K562 (cell line): Measurements from ENCODE around the gene ZDHHC16. TPM values are rescaled to one million over a fixed set of nuclear protein-coding genes. Genes with fewer than 3 reads are reported as not detected.
A peak's percentile ranks its signal among the peaks of the same experiment; 100 is the strongest.

Experiments used
- ATAC-seq: fragments of 200-7000 bp; cut with Tn5 transposase; 3 replicates; pipeline ENCODE4 v1.9.1; 2020; ENCODE audit warnings: moderate library complexity
- BruUV-seq: library from RNA; stranded (reverse); fragments of 400-500 nt; replicated peaks from 2 replicates; lab custom pipeline; 2021; lab: Mats Ljungman, UMichigan
- CTCF ChIA-PET: fragments of 300-600 bp; formaldehyde crosslinking; extraction: SDS; loops from one replicate; lab custom pipeline; 2021; ENCODE audit warnings: low intra/inter-chr PET ratio; lab: Yijun Ruan, JAX
- POLR2A ChIA-PET: fragments of 300-600, 350-650 bp; sonication (Branson Sonifier 250); formaldehyde crosslinking; extraction: SDS; loops from one replicate; lab custom pipeline; 2021; ENCODE audit warnings: antibody characterized with exemption, inconsistent platforms; lab: Yijun Ruan, JAX
- DNase-seq, 4 experiments: peaks; one replicate each; pipeline versions ENCODE4 v3.0.0 to v3.0.0-alpha.2; 2011 to 2018; ENCODE audit warnings: low spot score in 3 of 4, mixed read lengths in 3 of 4; ENCODE audit errors: extremely low read depth in 1 of 4
- FAIRE-seq: peaks from 2 replicates; lab custom pipeline; 2011; peaks lifted over from hg19 to GRCh38; lab: Jason Lieb, UNC
- H2AFZ ChIP-seq: 2 replicates; pipeline ENCODE4 v1.6.0; 2011; ENCODE audit warnings: low read depth, low read length, control low read depth, inconsistent platforms
- H3K27ac ChIP-seq: fragments of 200-600 bp; 3 replicates; pipeline ENCODE4 v1.8.0; 2011; ENCODE audit warnings: low read depth, mild to moderate bottlenecking, control low read depth, inconsistent platforms, low read length, moderate library complexity, mixed read lengths; ENCODE audit errors: extremely low read depth
- H3K27me3 ChIP-seq, 2 experiments: fragments of 300-600 bp in 1 of 2; 2 replicates in 1 of 2; 3 replicates in 1 of 2; pipeline versions ENCODE4 v1.6.0 to v1.8.0; 2011; ENCODE audit warnings: inconsistent platforms in 2 of 2, low read length in 2 of 2, mild to moderate bottlenecking in 1 of 2, mixed read lengths in 1 of 2, moderate library complexity in 1 of 2; ENCODE audit not compliant: control insufficient read depth in 2 of 2, insufficient read depth in 2 of 2
- H3K36me3 ChIP-seq: fragments of 300-600 bp; 3 replicates; pipeline ENCODE4 v1.8.0; 2011; ENCODE audit warnings: mild to moderate bottlenecking, low read length, inconsistent platforms; ENCODE audit not compliant: control insufficient read depth, insufficient read depth
- H3K4me1 ChIP-seq, 2 experiments: fragments of 200-600 bp in 1 of 2; replicated peaks in 1 of 2; 2 replicates in 1 of 2; 3 replicates in 1 of 2; pipeline versions ENCODE4 v1.5.1 to v1.8.0; 2011; ENCODE audit warnings: inconsistent platforms in 2 of 2, low read length in 2 of 2, mild to moderate bottlenecking in 1 of 2, mixed read lengths in 1 of 2, moderate library complexity in 1 of 2; ENCODE audit not compliant: control insufficient read depth in 2 of 2, insufficient read depth in 2 of 2
- H3K4me2 ChIP-seq: 2 replicates; pipeline ENCODE4 v1.6.1; 2011; ENCODE audit warnings: low read length, control low read depth, inconsistent platforms, mixed read lengths; ENCODE audit not compliant: insufficient read depth
- H3K4me3 ChIP-seq: fragments of 200-600 bp; sonication (generic), shearing (Covaris generic); 2 replicates; pipeline ENCODE4 v1.5.1; 2016; ENCODE audit warnings: control low read depth, inconsistent platforms
- H3K79me2 ChIP-seq: fragments of 200-600 bp; 3 replicates; pipeline ENCODE4 v1.8.0; 2011; ENCODE audit warnings: low read length, inconsistent platforms; ENCODE audit not compliant: control insufficient read depth, insufficient read depth
- H3K9ac ChIP-seq, 2 experiments: 2 replicates each; pipeline versions ENCODE4 v1.6.0 to v1.6.1; 2011; ENCODE audit warnings: low read depth in 2 of 2, low read length in 2 of 2, control low read depth in 1 of 2, inconsistent platforms in 1 of 2, mild to moderate bottlenecking in 1 of 2, mixed read lengths in 1 of 2; ENCODE audit not compliant: insufficient read depth in 1 of 2
- H3K9me1 ChIP-seq: one replicate; pipeline ENCODE4 v1.6.0; 2011; ENCODE audit warnings: inconsistent platforms, mild to moderate bottlenecking, low read length, moderate library complexity; ENCODE audit not compliant: control insufficient read depth, insufficient read depth
- H3K9me3 ChIP-seq: replicated peaks from 2 replicates; pipeline ENCODE4 v1.5.1; 2011; ENCODE audit warnings: low read depth, low read length, inconsistent platforms; ENCODE audit not compliant: control insufficient read depth, insufficient read depth
- H4K20me1 ChIP-seq: replicated peaks from 2 replicates; pipeline ENCODE4 v1.6.1; 2011; ENCODE audit warnings: low read length, inconsistent platforms, mixed read lengths; ENCODE audit not compliant: control insufficient read depth, insufficient read depth
- BMI1 ChIP-seq: fragments of 150-350 bp; IDR thresholded peaks from 2 replicates; pipeline ENCODE4 v1.6.1; 2014; ENCODE audit warnings: low read length
- CXXC5 ChIP-seq: fragments of 250-450 bp; sonication (Bioruptor Pico); IDR thresholded peaks from 2 replicates; pipeline ENCODE4 v1.8.0; 2022; ENCODE audit warnings: inconsistent platforms, mild to moderate bottlenecking, moderate library complexity
- FUS ChIP-seq: fragments of 200-400 bp; formaldehyde crosslinking; optimal IDR thresholded peaks from 2 replicates; pipeline ENCODE3; 2017; ENCODE audit warnings: low read depth, low read length
- MTA2 ChIP-seq: fragments of 450-650 bp; IDR thresholded peaks from 2 replicates; pipeline ENCODE4 v1.6.1; 2016; ENCODE audit warnings: low read depth
- NCOA4 ChIP-seq: fragments of 450-650 bp; IDR thresholded peaks from 2 replicates; pipeline ENCODE4 v1.6.1; 2018; ENCODE audit warnings: mild to moderate bottlenecking; ENCODE audit not compliant: partially characterized antibody
- NFATC3 ChIP-seq: fragments of 450-650 bp; IDR thresholded peaks from 2 replicates; pipeline ENCODE4 v1.6.1; 2017; ENCODE audit warnings: mild to moderate bottlenecking
- NFYB ChIP-seq: IDR thresholded peaks from 2 replicates; pipeline ENCODE4 v1.6.1; 2011; ENCODE audit warnings: mild to moderate bottlenecking, moderate library complexity; ENCODE audit not compliant: insufficient read length; ENCODE audit errors: extremely low read depth
- NR2F6 ChIP-seq: fragments of 450-650 bp; formaldehyde crosslinking; IDR thresholded peaks from 2 replicates; pipeline ENCODE4 v1.4.0; 2020; ENCODE audit warnings: mild to moderate bottlenecking
- RCOR1 ChIP-seq, 2 experiments: IDR thresholded peaks; 2 replicates each; pipeline ENCODE4 v1.6.1; 2012; ENCODE audit warnings: low read depth in 2 of 2, low read length in 2 of 2, borderline replicate concordance in 1 of 2, improper control_type of control experiment in 1 of 2
- SAP30 ChIP-seq: fragments of 200-600 bp; sonication (generic); IDR thresholded peaks from 2 replicates; pipeline ENCODE4 v1.6.1; 2012; ENCODE audit warnings: borderline replicate concordance, low read depth, mild to moderate bottlenecking, moderate library complexity, low read length, control low read depth, inconsistent platforms; ENCODE audit not compliant: insufficient read depth, poor library complexity, severe bottlenecking
- SIRT6 ChIP-seq: IDR thresholded peaks from one replicate; pipeline ENCODE4 v1.6.1; 2012; ENCODE audit warnings: low read depth, mild to moderate bottlenecking, control low read depth, inconsistent platforms, low read length, moderate library complexity
- ZFP30 ChIP-seq: fragments of 250-450 bp; sonication (Bioruptor Pico); IDR thresholded peaks from 2 replicates; pipeline ENCODE4 v1.8.0; 2022; ENCODE audit warnings: moderate library complexity, mild to moderate bottlenecking, inconsistent platforms, borderline replicate concordance
- ZNF184 ChIP-seq: sonication (generic); formaldehyde crosslinking; IDR thresholded peaks from 2 replicates; pipeline ENCODE4 v1.5.0; 2020; ENCODE audit warnings: missing genetic modification reagents
- ZNF263 ChIP-seq: sonication (generic); formaldehyde crosslinking; IDR thresholded peaks from 2 replicates; pipeline ENCODE4 v1.8.0; 2022; ENCODE audit warnings: mild to moderate bottlenecking, missing genetic modification reagents, borderline replicate concordance
- WGBS: fragments of 100-300 bp; shearing (Covaris generic); methylation state at CpG from one replicate; pipeline ENCODE4 v1.1.6; 2016; ENCODE audit warnings: low coverage, mixed read lengths; ENCODE audit not compliant: insufficient coverage; ENCODE audit errors: missing lambda C conversion rate; 5-methylcytosine and 5-hydroxymethylcytosine counted together
- in situ Hi-C: fragments of 300-500 bp; cut with MboI; formaldehyde crosslinking; loops from 4 replicates; pipeline ENCODE4 v1.15.0; 2018; ENCODE audit warnings: inconsistent platforms, mixed read lengths
- intact Hi-C: fragments of 100-400 bp; cut with micrococcal nuclease; formaldehyde crosslinking; loops from 2 replicates; pipeline ENCODE4 v1.14.2; 2022
- polyA plus RNA-seq, 8 experiments: library from polyadenylated mRNA; depleted of rRNA in 4 of 8; stranded (reverse) in 5 of 8; unstranded in 3 of 8; fragments of >200 nt; fragmentation: Nextera tagmentation in 2 of 8; fragmentation: Illumina TruSeq in 1 of 8; extraction: Ambion mirVana in 2 of 8; extraction: Trizol in 1 of 8; gene quantifications; 2 replicates each; pipeline versions ENCODE4 v1.2.1 to v1.2.3, GENCODE V29; 2011 to 2014; ENCODE audit warnings: inconsistent platforms in 1 of 8, missing spikeins in 1 of 8
- total RNA-seq, 7 experiments: library from RNA; depleted of rRNA in 6 of 7; stranded (reverse); fragments of >200 nt in 6 of 7; fragmentation: Illumina TruSeq in 2 of 7; extraction: Trizol in 2 of 7; gene quantifications; 2 replicates each; pipeline versions ENCODE4 v1.2.1 to v1.2.3, GENCODE V29; 2011 to 2021; ENCODE audit warnings: low replicate concordance in 1 of 7
- TF ChIP-seq, protein P1 (sequence below): fragments of 450-650 bp; IDR thresholded peaks from 2 replicates; pipeline ENCODE4 v1.6.1; 2016; ENCODE audit warnings: missing biosample characterization, missing genetic modification characterization

Gene ZDHHC16
- total and polyA plus RNA-seq, 9 of the 15 experiments (the other 6 are each of a cell fraction or from before 2014, with no cell fraction given) = 12.5 to 33.8 (median 21.3) TPM

DNA sequence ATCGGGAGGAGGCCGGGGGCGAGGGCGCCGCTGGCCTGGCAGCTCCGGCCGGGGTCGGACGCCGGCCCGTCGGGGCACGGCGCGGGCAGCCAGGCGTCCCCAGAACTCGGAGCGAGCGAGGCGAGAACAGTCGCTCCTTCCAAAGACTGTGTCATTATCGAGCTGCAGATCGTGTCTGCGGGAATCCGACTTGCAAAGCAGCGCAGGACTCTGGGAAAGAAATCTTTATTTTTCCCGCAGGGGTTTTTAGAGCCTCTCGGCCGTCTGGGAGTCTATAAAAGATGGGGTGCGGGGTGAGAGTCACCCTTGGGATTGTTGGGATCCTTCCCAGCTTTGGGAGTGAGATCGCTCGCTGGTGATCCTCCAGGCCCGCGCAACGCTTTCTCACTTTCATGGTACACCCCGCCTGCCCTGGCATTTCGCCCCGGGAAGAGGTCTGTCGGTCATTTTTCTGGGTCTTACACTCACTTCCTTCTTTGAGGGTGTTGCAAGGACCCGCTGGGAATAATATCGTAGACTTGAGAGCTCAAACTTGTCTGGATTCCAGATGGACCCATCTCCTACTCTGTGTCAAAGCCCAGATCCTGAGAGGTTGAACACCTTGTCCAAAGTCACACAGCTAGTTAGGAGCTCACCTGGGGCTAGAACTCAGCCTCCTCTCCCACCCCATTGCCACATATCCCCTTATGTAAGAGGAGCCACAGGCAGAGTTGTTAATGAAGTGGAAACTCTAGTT, 53.8 kb downstream of the ZDHHC16 start:
- Histone ChIP-seq H3K4me1 (peaks cover 5 to 30% of the 10 kb centered on the region in 2 experiments; a peak in 3 of 5 replicates), H3K36me3 (peaks cover 8% of the 10 kb centered on the region; the same call in 1 of the 3 replicates), H3K4me3 (peak overlapping the region; percentile 97), H3K4me2 (peak overlapping the region; percentile 91), H3K9ac (peak overlapping the region in 1 of 2 experiments; percentile 94; a peak in 3 of 4 replicates), H4K20me1 (peaks cover 11% of the 10 kb centered on the region; the same call in 1 of the 2 replicates), H3K9me3 (no peaks in the 10 kb centered on the region), H3K79me2 (peaks cover 35% of the 10 kb centered on the region), H3K27me3 (peaks cover 6 to 26% of the 10 kb centered on the region in 2 experiments; a peak in 3 of 5 replicates), H3K27ac (no peak overlapping the region), H3K9me1 (no peaks in the 10 kb centered on the region), H2AFZ (peak overlapping the region; percentile 94)
- 15% methylated on average over 37 of the region's 41 CpGs for WGBS
- intact Hi-C loops (no loop called here), in situ Hi-C loops (no loop called here)
- peak in 1 of 4 experiments; percentile 24 for DNase-seq
- CTCF ChIA-PET = interaction anchor here (0.6 kb wide), 1 partner anchor 53 kb away, joined by 6 read pairs; no protein-coding TSS in a partner anchor
- no peak for TF ChIP-seq NR2F6 (CRISPR knock-in tag)
- TF ChIP-seq CXXC5 (CRISPR knock-in tag) = no peak
- no peak for TF ChIP-seq RCOR1 (IDR thresholded peaks at IDR 0.05; ENCODE audit: borderline replicate concordance in 1 of 2, low read depth in 2 of 2, low read length in 2 of 2)
- TF ChIP-seq ZFP30 (CRISPR knock-in tag) = no peak
- no peak for TF ChIP-seq NFATC3
- no peak for TF ChIP-seq NFYB
- no peak for TF ChIP-seq MTA2
- no peak for TF ChIP-seq NCOA4
- no peak for TF ChIP-seq SIRT6
- no peak for TF ChIP-seq SAP30
- TF ChIP-seq ZNF184 (CRISPR knock-in tag) = no peak
- no peak for TF ChIP-seq FUS
- no peak for TF ChIP-seq BMI1
- TF ChIP-seq, protein P1, sequence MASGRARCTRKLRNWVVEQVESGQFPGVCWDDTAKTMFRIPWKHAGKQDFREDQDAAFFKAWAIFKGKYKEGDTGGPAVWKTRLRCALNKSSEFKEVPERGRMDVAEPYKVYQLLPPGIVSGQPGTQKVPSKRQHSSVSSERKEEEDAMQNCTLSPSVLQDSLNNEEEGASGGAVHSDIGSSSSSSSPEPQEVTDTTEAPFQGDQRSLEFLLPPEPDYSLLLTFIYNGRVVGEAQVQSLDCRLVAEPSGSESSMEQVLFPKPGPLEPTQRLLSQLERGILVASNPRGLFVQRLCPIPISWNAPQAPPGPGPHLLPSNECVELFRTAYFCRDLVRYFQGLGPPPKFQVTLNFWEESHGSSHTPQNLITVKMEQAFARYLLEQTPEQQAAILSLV = no peak
- no peak for TF ChIP-seq ZNF263 (CRISPR knock-in tag)
- no TSS peak for BruUV-seq
- ATAC-seq = no peak
- POLR2A ChIA-PET = interaction anchor here (0.5 to 1.4 kb wide), 3 partner anchors 11 to 73 kb away, joined by 3 to 4 read pairs (median 3); no protein-coding TSS in a partner anchor
- FAIRE-seq = no peak
